AG10803 (cell line): ENCODE results near the gene PALS2.

Experiments used
- DNase-seq: peaks from one replicate; pipeline ENCODE4 v3.0.0; 2010; ENCODE audit warnings: low read depth
- H3K4me3 ChIP-seq: 2 replicates; pipeline ENCODE4 v1.5.1; 2011; ENCODE audit warnings: mild to moderate bottlenecking, low read length, control low read depth
- TF ChIP-seq, protein P1 (sequence below): conservative IDR thresholded peaks from 2 replicates; pipeline ENCODE4 v1.5.1; 2011; ENCODE audit warnings: mild to moderate bottlenecking, low read length, control low read depth, inconsistent platforms

The PALS2 gene

DNA sequence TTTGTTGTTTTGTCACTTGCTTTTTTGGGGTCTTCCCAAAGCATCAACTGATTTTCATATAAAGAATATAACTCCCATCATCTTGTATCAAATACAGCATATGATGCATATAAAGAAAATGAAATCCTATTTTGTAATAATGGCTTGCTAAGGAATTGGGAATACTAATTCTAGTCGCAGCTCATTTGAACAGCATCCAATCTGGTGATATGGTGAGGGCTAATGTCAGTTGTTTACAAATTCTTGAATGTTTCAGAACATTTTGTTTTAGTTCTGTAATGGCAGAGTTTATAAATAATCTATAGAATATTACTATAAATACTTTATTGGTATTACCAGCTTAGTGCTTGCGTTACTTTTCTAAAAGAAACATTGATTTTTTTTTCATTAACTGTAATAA, 8.9 kb downstream of the PALS2 start:
- TF ChIP-seq, protein P1, sequence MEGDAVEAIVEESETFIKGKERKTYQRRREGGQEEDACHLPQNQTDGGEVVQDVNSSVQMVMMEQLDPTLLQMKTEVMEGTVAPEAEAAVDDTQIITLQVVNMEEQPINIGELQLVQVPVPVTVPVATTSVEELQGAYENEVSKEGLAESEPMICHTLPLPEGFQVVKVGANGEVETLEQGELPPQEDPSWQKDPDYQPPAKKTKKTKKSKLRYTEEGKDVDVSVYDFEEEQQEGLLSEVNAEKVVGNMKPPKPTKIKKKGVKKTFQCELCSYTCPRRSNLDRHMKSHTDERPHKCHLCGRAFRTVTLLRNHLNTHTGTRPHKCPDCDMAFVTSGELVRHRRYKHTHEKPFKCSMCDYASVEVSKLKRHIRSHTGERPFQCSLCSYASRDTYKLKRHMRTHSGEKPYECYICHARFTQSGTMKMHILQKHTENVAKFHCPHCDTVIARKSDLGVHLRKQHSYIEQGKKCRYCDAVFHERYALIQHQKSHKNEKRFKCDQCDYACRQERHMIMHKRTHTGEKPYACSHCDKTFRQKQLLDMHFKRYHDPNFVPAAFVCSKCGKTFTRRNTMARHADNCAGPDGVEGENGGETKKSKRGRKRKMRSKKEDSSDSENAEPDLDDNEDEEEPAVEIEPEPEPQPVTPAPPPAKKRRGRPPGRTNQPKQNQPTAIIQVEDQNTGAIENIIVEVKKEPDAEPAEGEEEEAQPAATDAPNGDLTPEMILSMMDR: no peak
- no peak for DNase-seq
- H3K4me3 ChIP-seq: no peak overlapping the region

DNA sequence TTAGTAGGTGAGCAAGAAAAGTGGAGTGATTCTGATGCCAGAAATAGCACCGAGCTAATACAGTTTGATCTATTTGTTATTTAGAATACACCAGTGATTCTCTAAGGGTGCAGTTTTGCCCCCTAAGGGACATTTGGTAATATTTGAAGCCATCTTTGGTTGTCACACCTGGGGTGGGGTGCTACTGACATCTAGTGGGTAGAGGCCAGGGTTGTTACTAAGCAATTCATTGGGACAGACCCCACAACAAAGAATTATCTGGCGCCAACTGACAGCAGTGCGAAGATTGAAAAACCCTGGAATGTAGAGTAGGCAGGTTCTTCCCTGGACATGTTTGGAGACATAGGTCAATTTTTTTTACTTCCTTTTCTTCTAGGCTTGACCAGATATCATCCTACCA, 14.6 kb downstream of the PALS2 start:
- DNase-seq: no peak
- H3K4me3 ChIP-seq: no peak overlapping the region
- TF ChIP-seq, protein P1: peak; percentile 34

DNA sequence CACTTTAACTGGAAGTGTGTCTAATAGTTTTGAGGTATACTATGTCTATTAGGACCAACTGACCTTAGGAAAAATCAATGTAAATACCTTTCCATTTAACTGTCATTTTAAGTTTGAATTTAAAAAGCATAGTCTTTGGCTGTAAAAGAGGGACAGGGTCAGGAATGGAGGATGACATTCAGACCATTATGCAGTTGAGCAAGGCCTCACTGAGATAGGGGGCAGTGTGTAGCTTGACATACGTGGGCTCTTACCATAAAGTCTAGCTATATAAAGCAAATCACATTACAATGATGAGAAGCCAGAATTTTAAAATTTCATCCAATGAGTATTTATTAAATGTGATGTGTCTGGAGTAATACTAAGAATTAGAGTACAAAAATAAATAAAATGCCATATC, 17.9 kb downstream of the PALS2 start:
- TF ChIP-seq, protein P1: no peak
- no peak for DNase-seq
- no peak overlapping the region for H3K4me3 ChIP-seq

DNA sequence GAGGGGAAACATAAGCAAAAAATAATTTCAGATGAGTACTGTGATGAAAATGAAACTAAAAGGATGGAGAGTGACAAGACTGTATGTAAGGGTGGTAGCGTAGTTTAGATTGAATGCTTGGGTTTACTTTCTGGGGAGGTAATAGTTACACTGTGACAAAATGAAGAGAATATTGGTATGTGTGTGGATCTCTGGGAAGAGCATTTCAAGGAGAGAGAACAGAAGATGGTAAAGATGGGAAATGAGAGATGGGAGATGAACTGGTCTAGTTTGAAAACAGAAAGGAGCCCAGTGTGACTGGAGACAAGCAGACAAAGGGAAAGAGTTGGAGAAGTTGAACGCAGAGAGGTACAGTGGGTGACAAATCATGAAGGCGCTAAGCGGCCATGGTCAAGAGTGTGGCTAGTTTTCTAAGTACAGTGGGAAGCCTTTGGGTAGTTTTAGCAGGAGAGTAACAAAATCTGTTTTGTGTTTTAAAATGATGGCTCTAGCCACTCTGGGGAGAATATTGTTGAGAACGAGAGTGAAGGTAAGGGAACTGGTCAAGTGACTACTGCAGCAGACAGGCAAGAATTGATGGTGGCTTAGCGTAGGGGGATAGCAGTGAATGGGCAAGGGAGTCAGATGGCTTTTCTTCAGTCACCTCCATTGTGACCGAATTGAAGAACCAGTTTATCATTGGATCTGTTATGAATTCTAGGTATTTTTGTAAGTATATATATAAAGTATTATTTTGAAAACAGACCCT, 22.6 kb downstream of the PALS2 start:
- TF ChIP-seq, protein P1: no peak
- no peak for DNase-seq
- no peak overlapping the region for H3K4me3 ChIP-seq

DNA sequence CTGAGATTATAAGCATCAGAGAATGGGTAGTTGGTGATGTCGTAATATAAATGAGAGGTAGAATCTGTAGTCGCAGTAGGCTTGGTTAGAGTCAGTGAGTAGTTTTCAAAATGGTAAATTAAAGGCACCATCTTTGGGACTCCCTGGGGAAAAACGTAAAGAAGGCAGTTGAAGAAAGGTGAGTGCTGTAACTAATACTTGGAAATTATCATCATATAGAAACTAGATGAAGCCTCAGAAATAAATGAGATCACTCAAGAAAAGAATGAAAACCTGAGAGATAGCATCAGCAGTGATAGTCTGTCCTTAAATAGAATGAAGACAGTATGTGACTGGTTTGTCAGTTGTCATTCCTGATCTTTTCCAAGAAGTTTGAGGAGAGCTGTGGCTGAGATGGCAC, 23.8 kb downstream of the PALS2 start:
- TF ChIP-seq, protein P1: no peak
- no peak for DNase-seq
- no peak overlapping the region for H3K4me3 ChIP-seq

DNA sequence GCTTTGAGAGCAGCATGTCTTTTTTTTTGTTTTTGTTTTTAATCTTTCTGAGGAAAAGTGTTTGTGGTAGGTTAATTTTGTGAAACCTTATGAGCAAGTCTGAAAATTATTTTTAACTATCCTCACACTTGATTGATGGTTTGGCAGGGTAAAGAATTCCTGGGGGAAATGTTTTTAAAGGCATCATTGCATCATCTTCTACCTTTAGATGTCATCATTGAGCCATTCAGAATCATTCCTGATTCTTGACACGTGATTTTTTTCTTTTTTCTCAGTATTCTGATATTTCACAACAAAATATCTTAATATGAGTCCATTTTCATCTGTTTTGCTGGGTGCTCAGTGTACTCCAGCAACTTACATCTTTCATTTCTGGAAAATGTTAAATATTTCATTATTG, 28.3 kb downstream of the PALS2 start:
- H3K4me3 ChIP-seq: no peak overlapping the region
- peak; percentile 21 for DNase-seq
- TF ChIP-seq, protein P1: no peak

DNA sequence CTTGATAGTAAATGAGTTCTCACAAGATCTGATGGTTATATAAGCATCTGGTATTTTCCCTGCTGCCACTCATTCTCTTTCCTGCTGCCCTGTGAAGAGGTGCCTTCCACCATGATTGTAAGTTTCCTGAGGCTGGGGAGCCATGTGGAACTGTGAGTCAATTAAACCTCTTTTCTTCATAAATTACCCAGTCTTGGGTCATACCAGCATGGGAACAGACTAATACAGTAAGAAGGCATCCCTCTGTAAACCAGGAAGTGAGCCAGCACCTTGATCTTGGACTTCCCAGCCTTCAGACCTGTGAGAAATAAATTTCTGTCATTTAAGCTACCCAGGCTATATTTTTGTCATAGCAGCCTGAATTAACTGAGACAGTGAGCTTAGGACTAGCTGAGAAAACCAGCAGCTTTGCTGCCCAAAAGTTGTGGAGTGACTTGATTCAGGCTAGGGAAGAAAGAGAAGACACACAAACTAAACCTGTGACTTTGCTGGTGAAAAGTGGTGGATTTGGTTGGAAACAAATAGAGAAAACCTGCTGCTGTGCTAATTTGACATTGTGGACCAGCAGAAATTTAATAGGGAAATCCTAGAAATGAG, 29.7 kb downstream of the PALS2 start:
- no peak for DNase-seq
- TF ChIP-seq, protein P1: no peak
- no peak overlapping the region for H3K4me3 ChIP-seq
